GM12892 (cell line): ENCODE measurements around the gene ZMAT1.

Source experiments
- POLR2A ChIP-seq: IDR thresholded peaks from 2 replicates; pipeline ENCODE4 v1.6.1; 2011; ENCODE audit warnings: low read depth, low read length, control low read depth
- POLR2AphosphoS5 ChIP-seq: IDR thresholded peaks from 2 replicates; pipeline ENCODE4 v1.6.1; 2011; ENCODE audit warnings: low read depth, low read length, control low read depth
- TAF1 ChIP-seq: IDR thresholded peaks from 2 replicates; pipeline ENCODE4 v1.6.1; 2011; ENCODE audit warnings: low read depth, mild to moderate bottlenecking, control low read depth, low read length, borderline replicate concordance

- TF ChIP-seq POLR2AphosphoS5 (no peak), TAF1 (no peak), POLR2A (no peak)
These were observed 18.8 kb upstream of the ZMAT1 start for GRCh38 chrX:101950581-101950980.
